ENCODE measurements around the gene PTCD2. TPM values are rescaled to one million over a fixed set of nuclear protein-coding genes. Genes with fewer than 3 reads are reported as not detected.

Gene PTCD2
- total RNA-seq, 4 donors from 2014 or later = 6.7 to 13.2 (median 9.5) TPM

DNA sequence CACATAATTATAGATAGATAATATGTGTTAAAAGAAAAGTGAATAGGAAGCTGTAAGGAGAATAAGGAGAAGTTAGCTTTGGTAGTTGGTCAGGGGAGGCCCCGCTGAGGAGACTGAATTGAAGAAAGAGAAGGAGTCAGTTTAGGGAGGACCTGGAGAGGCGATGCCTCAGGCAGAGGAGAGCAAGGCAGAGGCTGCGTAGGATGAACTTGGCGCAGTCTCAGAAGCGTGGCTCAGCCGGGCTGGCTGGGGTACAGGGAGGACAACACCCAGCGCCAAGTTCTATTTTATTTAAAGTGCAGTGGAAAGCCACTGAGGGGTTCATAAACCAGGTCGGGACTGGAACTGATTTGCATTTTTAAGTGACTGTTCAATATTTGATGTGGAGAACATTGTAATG, 68.5 kb downstream of the PTCD2 start:
- H3K4me1 ChIP-seq = peaks cover 50 to 58% of the 10 kb centered on the region in 2 donors
- in situ Hi-C loops (cut with MboI; ENCODE audit: low sequenced_read_pairs in 4 of 4) = loop anchor here in 1 of 4 donors (10.0 kb wide), 1 partner anchor 56 kb away; no protein-coding TSS in a partner anchor
- no peaks in the 10 kb centered on the region for H3K36me3 ChIP-seq
- peak in 1 of 2 donors; percentile 39 for DNase-seq
- no peak overlapping the region for H3K4me3 ChIP-seq
- H3K27me3 ChIP-seq = no peaks in the 10 kb centered on the region
- intact Hi-C loops (cut with DNase I; ENCODE audit: low total_unique reads) = no loop called here
- peak overlapping the region in 3 of 4 donors; percentile 14 to 52 (median 40) for H3K27ac ChIP-seq
- TF ChIP-seq, protein P1, sequence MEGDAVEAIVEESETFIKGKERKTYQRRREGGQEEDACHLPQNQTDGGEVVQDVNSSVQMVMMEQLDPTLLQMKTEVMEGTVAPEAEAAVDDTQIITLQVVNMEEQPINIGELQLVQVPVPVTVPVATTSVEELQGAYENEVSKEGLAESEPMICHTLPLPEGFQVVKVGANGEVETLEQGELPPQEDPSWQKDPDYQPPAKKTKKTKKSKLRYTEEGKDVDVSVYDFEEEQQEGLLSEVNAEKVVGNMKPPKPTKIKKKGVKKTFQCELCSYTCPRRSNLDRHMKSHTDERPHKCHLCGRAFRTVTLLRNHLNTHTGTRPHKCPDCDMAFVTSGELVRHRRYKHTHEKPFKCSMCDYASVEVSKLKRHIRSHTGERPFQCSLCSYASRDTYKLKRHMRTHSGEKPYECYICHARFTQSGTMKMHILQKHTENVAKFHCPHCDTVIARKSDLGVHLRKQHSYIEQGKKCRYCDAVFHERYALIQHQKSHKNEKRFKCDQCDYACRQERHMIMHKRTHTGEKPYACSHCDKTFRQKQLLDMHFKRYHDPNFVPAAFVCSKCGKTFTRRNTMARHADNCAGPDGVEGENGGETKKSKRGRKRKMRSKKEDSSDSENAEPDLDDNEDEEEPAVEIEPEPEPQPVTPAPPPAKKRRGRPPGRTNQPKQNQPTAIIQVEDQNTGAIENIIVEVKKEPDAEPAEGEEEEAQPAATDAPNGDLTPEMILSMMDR (IDR thresholded peaks at IDR 0.05 in 4 of 5, conservative IDR thresholded peaks at IDR 0.05 in 1 of 5) = no peak
- no peak for TF ChIP-seq POLR2A (IDR thresholded peaks at IDR 0.05)
- H3K9me3 ChIP-seq = no peaks in the 10 kb centered on the region
- ATAC-seq = peak in 1 of 2 donors; percentile 32

DNA sequence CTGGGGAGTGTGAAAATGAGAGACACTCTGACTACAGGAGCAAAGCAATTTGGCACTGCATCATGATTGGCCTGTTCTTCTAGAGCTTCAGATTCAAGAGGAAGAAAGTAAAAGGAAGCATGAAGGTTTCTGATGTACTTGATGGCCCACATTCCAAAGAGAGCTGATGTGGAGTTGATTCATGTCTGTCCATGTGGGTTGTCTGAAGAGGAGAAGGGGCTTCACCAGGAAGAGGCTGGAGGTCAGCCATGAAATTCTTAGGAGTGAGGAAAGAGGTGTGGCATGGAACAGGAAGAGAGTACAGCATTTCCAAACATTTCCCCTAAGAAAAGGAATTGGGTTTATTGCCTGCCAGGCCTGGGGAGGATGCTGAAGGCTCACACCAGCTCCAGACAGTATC, 70.7 kb downstream of the PTCD2 start:
- Histone ChIP-seq H3K4me1 (peaks cover 50 to 56% of the 10 kb centered on the region in 2 donors), H3K9me3 (no peaks in the 10 kb centered on the region), H3K4me3 (no peak overlapping the region), H3K27me3 (no peaks in the 10 kb centered on the region), H3K36me3 (no peaks in the 10 kb centered on the region), H3K27ac (peak overlapping the region; percentile 72 to 81 (median 77))
- intact Hi-C loops (cut with DNase I; ENCODE audit: low total_unique reads) = loop anchor here (5.0 kb wide), 1 partner anchor 116 kb away; the partner anchor contains the start of gene ZNF366
- DNase-seq (no peak), ATAC-seq (no peak)
- TF ChIP-seq POLR2A (IDR thresholded peaks at IDR 0.05) = no peak
- TF ChIP-seq, protein P1 (IDR thresholded peaks at IDR 0.05 in 4 of 5, conservative IDR thresholded peaks at IDR 0.05 in 1 of 5) = no peak
- in situ Hi-C loops (cut with MboI; ENCODE audit: low sequenced_read_pairs in 4 of 4) = no loop called here

DNA sequence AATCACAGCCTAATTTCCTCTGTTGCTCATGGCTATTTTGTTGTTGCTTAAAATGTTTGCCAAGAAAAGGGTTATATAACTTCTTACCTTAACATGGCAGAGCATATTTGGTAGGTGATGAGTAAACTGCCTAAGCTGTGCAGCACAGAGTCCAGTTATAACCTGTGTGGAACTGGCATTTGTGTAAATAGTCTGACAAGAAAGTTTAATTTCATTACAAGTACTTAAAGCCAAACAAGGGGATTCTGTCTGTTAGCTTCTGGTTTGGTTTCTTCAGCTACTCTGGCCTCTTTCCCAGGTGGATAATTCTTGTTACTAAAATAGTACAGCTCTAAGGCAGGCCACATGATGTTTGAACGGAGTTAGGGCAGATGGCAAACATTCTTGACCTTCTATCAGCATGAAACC, 72.2 kb downstream of the PTCD2 start:
- Histone ChIP-seq H3K9me3 (no peaks in the 10 kb centered on the region), H3K4me1 (peaks cover 43 to 49% of the 10 kb centered on the region in 2 donors), H3K27ac (peak overlapping the region; percentile 72 to 81 (median 77)), H3K27me3 (no peaks in the 10 kb centered on the region), H3K4me3 (no peak overlapping the region), H3K36me3 (no peaks in the 10 kb centered on the region)
- intact Hi-C loops (cut with DNase I; ENCODE audit: low total_unique reads) = loop anchor here (5.0 kb wide), 1 partner anchor 115 kb away; the partner anchor contains the start of gene ZNF366
- in situ Hi-C loops (cut with MboI; ENCODE audit: low sequenced_read_pairs in 4 of 4) = no loop called here
- DNase-seq (peak; percentile 29 to 56), ATAC-seq (peak; percentile 97 to 98)
- TF ChIP-seq, protein P1 (IDR thresholded peaks at IDR 0.05 in 4 of 5, conservative IDR thresholded peaks at IDR 0.05 in 1 of 5) = no peak
- no peak for TF ChIP-seq POLR2A (IDR thresholded peaks at IDR 0.05)

- H3K27me3 ChIP-seq = no peaks in the 10 kb centered on the region
- intact Hi-C loops (cut with DNase I; ENCODE audit: low total_unique reads) = loop anchor here (5.0 kb wide), 1 partner anchor 114 kb away; the partner anchor contains the start of gene ZNF366
- peak overlapping the region; percentile 72 to 81 (median 77) for H3K27ac ChIP-seq
- no peak for ATAC-seq
- H3K4me3 ChIP-seq = no peak overlapping the region
- peaks cover 36 to 42% of the 10 kb centered on the region in 2 donors for H3K4me1 ChIP-seq
- in situ Hi-C loops (cut with MboI; ENCODE audit: low sequenced_read_pairs in 4 of 4) = no loop called here
- no peaks in the 10 kb centered on the region for H3K36me3 ChIP-seq
- TF ChIP-seq, protein P1 (IDR thresholded peaks at IDR 0.05 in 4 of 5, conservative IDR thresholded peaks at IDR 0.05 in 1 of 5) = no peak
- TF ChIP-seq POLR2A (IDR thresholded peaks at IDR 0.05) = no peak
- no peaks in the 10 kb centered on the region for H3K9me3 ChIP-seq
- no peak for DNase-seq
These were observed 72.9 kb downstream of the PTCD2 start for GRCh38 chr5:72393052-72393451.
